GM06990 (cell line): ENCODE data around the gene BPIFB4.
"Not testable (repeated sequence)": the region's sequence is repeated elsewhere in the genome, so short reads cannot be mapped to it uniquely, and the experiment has no call there.

Source experiments
- DNase-seq: peaks from one replicate; pipeline ENCODE4 v3.0.0-alpha.2; 2011; ENCODE audit not compliant: insufficient read length; ENCODE audit errors: extremely low read depth
- H3K27me3 ChIP-seq: replicated peaks from 2 replicates; pipeline ENCODE4 v1.6.0; 2011; ENCODE audit warnings: low read length; ENCODE audit not compliant: control insufficient read depth, insufficient read depth
- H3K36me3 ChIP-seq: 2 replicates; pipeline ENCODE4 v1.5.1; 2011; ENCODE audit warnings: low read length; ENCODE audit not compliant: control insufficient read depth, insufficient read depth
- H3K4me3 ChIP-seq: replicated peaks from 2 replicates; pipeline ENCODE4 v1.5.1; 2011; ENCODE audit warnings: low read depth, mild to moderate bottlenecking, control low read depth, low read length
- TF ChIP-seq, protein P1 (sequence below): IDR thresholded peaks from 2 replicates; pipeline ENCODE4 v1.5.1; 2011; ENCODE audit warnings: low read length, control low read depth, mild to moderate bottlenecking, inconsistent platforms; ENCODE audit not compliant: insufficient read depth, poor library complexity, severe bottlenecking

Gene BPIFB4

DNA sequence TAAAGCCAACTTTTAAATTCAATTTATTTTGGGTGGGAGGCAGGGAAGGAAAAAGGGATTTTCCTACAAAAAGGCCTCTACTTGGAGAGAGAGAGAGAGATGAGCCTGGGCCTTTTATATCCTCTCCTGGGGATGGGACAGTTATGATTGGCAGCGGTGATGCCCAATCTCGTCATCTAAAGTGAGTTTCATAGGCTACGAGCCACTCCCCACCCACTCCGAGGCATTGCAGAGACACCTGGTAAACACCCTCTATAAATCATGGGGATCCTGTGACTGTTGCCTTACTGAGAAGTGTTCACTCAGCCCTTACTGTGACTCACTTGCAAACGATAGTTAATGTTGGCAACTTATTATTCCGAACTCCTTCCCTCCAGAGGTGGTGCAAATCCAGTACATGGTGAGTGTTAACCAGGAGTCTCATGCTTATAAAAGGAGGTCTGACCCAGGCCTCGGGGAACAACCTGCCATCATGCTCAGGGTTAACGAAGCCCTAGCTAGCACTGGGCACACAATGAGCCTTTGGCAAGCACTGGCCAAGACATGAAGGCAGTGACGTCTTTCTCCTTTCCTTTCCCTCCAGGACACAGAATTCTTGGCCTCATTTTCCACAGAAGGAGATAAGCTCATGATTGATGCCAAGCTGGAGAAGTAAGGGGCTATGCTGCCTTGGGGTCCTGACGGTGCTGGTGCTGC, 20.5 kb downstream of the BPIFB4 start:
- no peaks in the 10 kb centered on the region for H3K27me3 ChIP-seq
- no peak for DNase-seq
- TF ChIP-seq, protein P1, sequence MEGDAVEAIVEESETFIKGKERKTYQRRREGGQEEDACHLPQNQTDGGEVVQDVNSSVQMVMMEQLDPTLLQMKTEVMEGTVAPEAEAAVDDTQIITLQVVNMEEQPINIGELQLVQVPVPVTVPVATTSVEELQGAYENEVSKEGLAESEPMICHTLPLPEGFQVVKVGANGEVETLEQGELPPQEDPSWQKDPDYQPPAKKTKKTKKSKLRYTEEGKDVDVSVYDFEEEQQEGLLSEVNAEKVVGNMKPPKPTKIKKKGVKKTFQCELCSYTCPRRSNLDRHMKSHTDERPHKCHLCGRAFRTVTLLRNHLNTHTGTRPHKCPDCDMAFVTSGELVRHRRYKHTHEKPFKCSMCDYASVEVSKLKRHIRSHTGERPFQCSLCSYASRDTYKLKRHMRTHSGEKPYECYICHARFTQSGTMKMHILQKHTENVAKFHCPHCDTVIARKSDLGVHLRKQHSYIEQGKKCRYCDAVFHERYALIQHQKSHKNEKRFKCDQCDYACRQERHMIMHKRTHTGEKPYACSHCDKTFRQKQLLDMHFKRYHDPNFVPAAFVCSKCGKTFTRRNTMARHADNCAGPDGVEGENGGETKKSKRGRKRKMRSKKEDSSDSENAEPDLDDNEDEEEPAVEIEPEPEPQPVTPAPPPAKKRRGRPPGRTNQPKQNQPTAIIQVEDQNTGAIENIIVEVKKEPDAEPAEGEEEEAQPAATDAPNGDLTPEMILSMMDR = no peak

DNA sequence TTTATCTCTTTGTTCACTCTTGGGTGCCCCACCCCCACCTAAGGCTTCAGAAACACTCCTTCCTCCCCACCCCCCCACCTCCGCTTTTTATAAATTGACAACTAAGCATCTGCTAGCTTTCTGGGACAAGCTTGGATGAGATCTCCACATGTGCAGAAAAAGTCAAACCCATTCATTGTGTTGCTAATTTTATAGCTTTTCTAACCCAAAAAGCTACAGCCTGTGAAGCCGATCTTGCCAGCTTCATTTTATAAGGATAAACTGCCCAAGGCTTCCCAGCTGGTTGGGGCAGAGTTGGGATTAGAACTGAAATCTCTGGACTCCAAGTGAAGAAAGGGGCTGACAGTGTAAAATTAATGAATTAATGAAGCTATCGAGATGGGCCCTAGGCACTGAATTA, 24.1 kb downstream of the BPIFB4 start:
- no peak for DNase-seq
- TF ChIP-seq, protein P1 = no peak
- Histone ChIP-seq H3K27me3 (no peaks in the 10 kb centered on the region; the same call in 1 of the 2 replicates), H3K4me3 (no peak overlapping the region), H3K36me3 (no peaks in the 10 kb centered on the region)

More for the DNA sequence above, 20.5 kb downstream of the BPIFB4 start:
- H3K4me3 ChIP-seq = no peak overlapping the region
- no peaks in the 10 kb centered on the region for H3K36me3 ChIP-seq

DNA sequence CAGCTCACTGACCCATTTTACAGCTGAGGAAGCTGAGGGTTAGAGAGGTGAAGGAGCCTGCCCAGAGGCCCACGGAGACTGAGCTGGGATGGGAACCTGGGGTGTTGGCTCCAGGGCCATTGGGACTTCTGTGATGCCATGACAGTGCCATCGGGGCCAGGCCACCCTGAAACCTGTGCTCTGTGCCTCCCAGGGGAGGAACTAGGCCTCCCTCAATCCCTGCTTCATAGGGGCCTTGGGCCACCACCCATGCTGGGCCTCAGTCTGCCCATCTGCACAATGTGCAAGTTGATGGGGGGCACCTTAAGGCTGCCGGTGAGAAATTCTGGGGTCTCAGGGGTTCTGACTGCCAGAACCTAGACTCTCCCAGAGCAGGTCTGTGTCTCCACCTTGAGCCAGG, 24.9 kb downstream of the BPIFB4 start:
- H3K27me3 ChIP-seq = no peaks in the 10 kb centered on the region; the same call in 1 of the 2 replicates
- no peaks in the 10 kb centered on the region for H3K36me3 ChIP-seq
- DNase-seq = no peak
- H3K4me3 ChIP-seq = no peak overlapping the region
- TF ChIP-seq, protein P1 = no peak

DNA sequence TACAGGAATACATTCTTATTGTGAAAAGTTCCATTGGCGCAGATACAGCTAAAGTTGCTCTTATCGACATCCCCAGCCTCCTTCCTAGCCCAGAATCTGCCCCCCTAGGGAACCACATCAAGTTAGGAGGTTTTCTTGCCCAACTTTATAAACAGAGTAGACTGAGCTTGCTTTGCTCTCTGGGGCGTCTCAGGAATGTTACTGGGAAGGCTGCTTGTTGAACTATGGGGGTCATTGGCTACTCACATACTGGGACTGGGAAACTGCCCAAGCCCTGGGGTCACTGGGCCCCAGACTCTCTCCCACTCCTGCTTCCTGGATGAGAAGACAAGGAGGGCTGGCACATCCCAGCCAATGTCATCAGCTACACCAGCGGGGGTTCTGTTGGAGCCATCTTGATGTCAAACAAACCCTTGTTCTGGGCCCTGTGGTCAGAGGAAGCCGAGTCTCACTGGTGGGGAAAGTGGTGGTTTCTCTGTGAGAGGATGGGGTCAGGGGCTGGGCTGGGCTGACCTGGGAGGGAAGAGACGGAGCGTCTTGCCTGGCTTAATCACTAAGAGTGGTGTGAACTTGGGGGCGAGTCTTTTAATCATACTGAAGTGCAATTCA, 26.0 kb downstream of the BPIFB4 start:
- DNase-seq = no peak
- TF ChIP-seq, protein P1 = no peak

DNA sequence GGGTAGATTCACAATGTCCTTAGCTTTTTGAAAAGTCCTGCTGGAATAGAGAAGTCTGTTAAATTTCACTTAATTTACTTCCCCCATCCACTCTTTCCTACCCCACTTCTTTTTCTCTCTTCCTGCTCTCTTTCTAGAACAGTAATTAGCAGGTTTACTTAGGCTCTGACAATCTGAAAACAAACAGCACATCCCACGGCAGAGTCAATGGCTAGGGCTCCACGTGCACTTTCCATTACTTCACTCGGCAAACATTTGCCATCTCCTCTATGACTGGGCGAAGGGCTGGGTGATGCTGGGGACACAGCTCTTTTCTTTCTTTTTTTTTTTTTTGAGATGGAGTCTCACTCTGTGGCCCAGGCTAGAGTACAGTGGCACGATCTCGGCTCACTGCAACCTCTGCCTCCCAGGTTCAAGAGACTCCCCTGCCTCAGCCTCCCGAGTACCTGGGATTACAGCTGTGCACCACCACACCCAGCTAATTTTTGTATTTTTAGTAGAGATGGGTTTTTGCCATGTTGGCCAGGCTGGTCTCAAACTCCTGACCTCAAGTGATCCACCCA, 26.7 kb downstream of the BPIFB4 start:
- H3K36me3 ChIP-seq, DNase-seq, H3K27me3 ChIP-seq, H3K4me3 ChIP-seq: not testable (repeated sequence)

More for the DNA sequence above, 26.0 kb downstream of the BPIFB4 start:
- Histone ChIP-seq H3K4me3 (no peak overlapping the region), H3K27me3 (no peaks in the 10 kb centered on the region; the same call in 1 of the 2 replicates), H3K36me3 (no peaks in the 10 kb centered on the region)

DNA sequence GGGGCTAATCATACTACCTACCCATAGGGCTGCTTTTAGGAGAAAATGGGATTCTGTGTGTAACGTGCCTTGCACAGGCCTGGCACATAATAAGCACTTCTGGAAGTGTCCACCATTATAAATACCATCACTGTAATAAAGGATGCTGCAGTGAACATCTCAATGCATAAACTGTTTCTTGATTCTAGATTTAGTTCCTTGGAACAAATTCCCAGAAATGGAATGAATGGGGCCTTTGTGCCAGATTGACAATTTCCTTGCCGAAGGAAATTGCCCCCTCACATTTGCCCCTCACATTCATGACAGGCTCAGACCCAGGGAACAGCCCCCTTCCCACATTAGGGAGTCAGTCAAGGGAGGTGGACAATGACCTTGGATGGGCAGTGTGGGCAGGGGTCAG, 29.2 kb downstream of the BPIFB4 start:
- H3K36me3 ChIP-seq = no peaks in the 10 kb centered on the region
- TF ChIP-seq, protein P1 = no peak
- H3K4me3 ChIP-seq = no peak overlapping the region
- DNase-seq = no peak
- H3K27me3 ChIP-seq = no peaks in the 10 kb centered on the region; the same call in 1 of the 2 replicates
